ENCODE results near the gene GATB.

GRCh38 chr4:151804821-151805220 is 44.0 kb upstream of the GATB start:
- no peak for TF ChIP-seq CTCF (IDR thresholded peaks at IDR 0.05; ENCODE audit: low read length)
- no peak for TF ChIP-seq EZH2 (IDR thresholded peaks at IDR 0.05; ENCODE audit: borderline replicate concordance, low read length)
